PC-3 (cell line): ENCODE measurements around the gene USP48. TPM values are rescaled to one million over a fixed set of nuclear protein-coding genes. Genes with fewer than 3 reads are reported as not detected.
"Not testable (repeated sequence)": the region's sequence is repeated elsewhere in the genome, so short reads cannot be mapped to it uniquely, and the experiment has no call there.

Source experiments
- ATAC-seq: fragments of 200-7000 bp; cut with Tn5 transposase; 2 replicates; pipeline ENCODE4 v1.9.1; 2020; ENCODE audit warnings: mild to moderate bottlenecking, moderate library complexity
- BruUV-seq: library from RNA; stranded (reverse); fragments of 400-500 nt; replicated peaks from 2 replicates; lab custom pipeline; 2021; lab: Mats Ljungman, UMichigan
- CTCF ChIA-PET: fragments of 300-600 bp; sonication (Branson Sonifier 250); formaldehyde crosslinking; loops from one replicate; lab custom pipeline; 2022; ENCODE audit warnings: antibody characterized with exemption; lab: Charles Lee
- POLR2A ChIA-PET: fragments of 300-600 bp; sonication (Branson Sonifier 250); formaldehyde crosslinking; loops from one replicate; lab custom pipeline; 2022; ENCODE audit warnings: antibody characterized with exemption; ENCODE audit not compliant: unreplicated experiment; lab: Charles Lee
- DNase-seq: peaks from one replicate; pipeline ENCODE4 v3.0.0-alpha.2; 2015
- H2AFZ ChIP-seq: fragments of 300-600 bp; sonication (generic); 2 replicates; pipeline ENCODE4 v1.6.0; 2016; ENCODE audit warnings: antibody characterized with exemption, low read length
- H3F3A ChIP-seq: fragments of 300-600 bp; sonication (generic); one replicate; pipeline ENCODE4 v1.6.0; 2017; ENCODE audit warnings: antibody characterized with exemption, low read length, control low read depth, mild to moderate bottlenecking; ENCODE audit not compliant: unreplicated experiment
- H3K27ac ChIP-seq: fragments of 300-600 bp; sonication (generic); 2 replicates; pipeline ENCODE4 v1.5.1; 2016; ENCODE audit warnings: mild to moderate bottlenecking, low read length
- H3K27me3 ChIP-seq: fragments of 300-600 bp; sonication (generic); 2 replicates; pipeline ENCODE4 v1.6.1; 2016; ENCODE audit warnings: low read length, mixed read lengths
- H3K36me3 ChIP-seq: fragments of 300-600 bp; sonication (generic); 2 replicates; pipeline ENCODE4 v1.6.1; 2016; ENCODE audit warnings: low read depth, mixed run types, low read length, mixed read lengths
- H3K4me1 ChIP-seq: fragments of 300-600 bp; sonication (generic); 2 replicates; pipeline ENCODE4 v1.5.1; 2016; ENCODE audit warnings: low read length; ENCODE audit not compliant: insufficient read depth
- H3K4me2 ChIP-seq: fragments of 300-600 bp; sonication (generic); 2 replicates; pipeline ENCODE4 v1.6.0; 2016; ENCODE audit warnings: low read length
- H3K4me3 ChIP-seq: fragments of 300-600 bp; sonication (generic); 2 replicates; pipeline ENCODE4 v1.5.1; 2016; ENCODE audit warnings: mild to moderate bottlenecking, low read length, mixed read lengths
- H3K79me2 ChIP-seq: fragments of 300-600 bp; sonication (generic); 2 replicates; pipeline ENCODE4 v1.6.1; 2017; ENCODE audit warnings: low read length, mixed read lengths
- H3K9ac ChIP-seq: fragments of 300-600 bp; sonication (generic); 2 replicates; pipeline ENCODE4 v1.6.0; 2016; ENCODE audit warnings: mild to moderate bottlenecking, low read length
- H3K9me2 ChIP-seq: fragments of 300-600 bp; sonication (generic); replicated peaks from 2 replicates; pipeline ENCODE4 v1.6.1; 2016; ENCODE audit warnings: mixed run types, low read length, mixed read lengths
- H3K9me3 ChIP-seq: fragments of 300-600 bp; sonication (generic); 2 replicates; pipeline ENCODE4 v1.6.1; 2016; ENCODE audit warnings: low read length, mixed read lengths
- H4K20me1 ChIP-seq: fragments of 300-600 bp; sonication (generic); 2 replicates; pipeline ENCODE4 v1.6.1; 2016; ENCODE audit warnings: low read length, mixed read lengths
- EZH2 ChIP-seq: fragments of 300-600 bp; sonication (generic); IDR thresholded peaks from one replicate; pipeline ENCODE4 v1.6.1; 2017; ENCODE audit warnings: antibody characterized with exemption, mild to moderate bottlenecking, low read length; ENCODE audit not compliant: unreplicated experiment
- EZH2phosphoT487 ChIP-seq: fragments of 300-600 bp; sonication (generic); IDR thresholded peaks from 2 replicates; pipeline ENCODE4 v1.6.1; 2018; ENCODE audit warnings: mild to moderate bottlenecking, antibody characterized with exemption, low read length, borderline replicate concordance
- intact Hi-C: fragments of 100-400 bp; cut with micrococcal nuclease; formaldehyde crosslinking; loops from 2 replicates; pipeline ENCODE4 v1.9.0; 2023
- total RNA-seq: library from RNA; depleted of rRNA; stranded (reverse); fragments of >200 nt; gene quantifications from 2 replicates; pipeline ENCODE4 v1.2.3, GENCODE V29; 2014
- TF ChIP-seq, protein P1 (sequence below): fragments of 300-600 bp; sonication (generic); conservative IDR thresholded peaks from 2 replicates; pipeline ENCODE4 v1.5.1; 2017; ENCODE audit warnings: antibody characterized with exemption, low read depth, mild to moderate bottlenecking, low read length

The USP48 gene
- total RNA-seq, 1 experiment from 2014 or later, result 33.3 TPM

DNA sequence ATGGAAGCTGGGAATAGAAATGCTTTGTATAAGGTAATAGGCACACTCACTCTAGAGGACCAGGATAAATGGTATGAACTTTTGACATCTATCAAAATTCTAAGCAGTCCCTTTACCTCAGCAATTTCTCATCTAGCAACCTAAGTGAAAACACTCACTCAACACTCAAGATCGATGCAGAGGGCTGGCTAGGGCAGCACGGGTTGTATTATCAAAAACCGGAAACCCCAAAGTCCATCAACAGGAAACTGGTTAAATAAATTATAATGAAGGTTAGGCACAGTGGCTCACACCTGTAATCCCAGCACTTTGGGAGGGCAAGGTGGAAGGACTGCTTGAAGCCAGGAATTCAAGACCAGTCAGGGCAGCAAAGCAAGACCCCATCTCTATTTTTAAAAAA is 9.4 kb downstream of the USP48 start:
- ATAC-seq (no peak), DNase-seq (no peak)
- no peak overlapping the region for H3K4me3 ChIP-seq
- TF ChIP-seq EZH2phosphoT487, result no peak
- no peak for TF ChIP-seq EZH2
- TF ChIP-seq, protein P1, sequence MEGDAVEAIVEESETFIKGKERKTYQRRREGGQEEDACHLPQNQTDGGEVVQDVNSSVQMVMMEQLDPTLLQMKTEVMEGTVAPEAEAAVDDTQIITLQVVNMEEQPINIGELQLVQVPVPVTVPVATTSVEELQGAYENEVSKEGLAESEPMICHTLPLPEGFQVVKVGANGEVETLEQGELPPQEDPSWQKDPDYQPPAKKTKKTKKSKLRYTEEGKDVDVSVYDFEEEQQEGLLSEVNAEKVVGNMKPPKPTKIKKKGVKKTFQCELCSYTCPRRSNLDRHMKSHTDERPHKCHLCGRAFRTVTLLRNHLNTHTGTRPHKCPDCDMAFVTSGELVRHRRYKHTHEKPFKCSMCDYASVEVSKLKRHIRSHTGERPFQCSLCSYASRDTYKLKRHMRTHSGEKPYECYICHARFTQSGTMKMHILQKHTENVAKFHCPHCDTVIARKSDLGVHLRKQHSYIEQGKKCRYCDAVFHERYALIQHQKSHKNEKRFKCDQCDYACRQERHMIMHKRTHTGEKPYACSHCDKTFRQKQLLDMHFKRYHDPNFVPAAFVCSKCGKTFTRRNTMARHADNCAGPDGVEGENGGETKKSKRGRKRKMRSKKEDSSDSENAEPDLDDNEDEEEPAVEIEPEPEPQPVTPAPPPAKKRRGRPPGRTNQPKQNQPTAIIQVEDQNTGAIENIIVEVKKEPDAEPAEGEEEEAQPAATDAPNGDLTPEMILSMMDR, result no peak
- no peaks in the 10 kb centered on the region for H3K27me3 ChIP-seq
- H3K36me3 ChIP-seq, result no peaks in the 10 kb centered on the region
- no peak overlapping the region for H3K4me2 ChIP-seq
- no peaks in the 10 kb centered on the region for H3K9me2 ChIP-seq
- peaks cover 99% of the 10 kb centered on the region for H3K79me2 ChIP-seq
- no peak overlapping the region for H2AFZ ChIP-seq
- H3K9ac ChIP-seq, result no peak overlapping the region
- ChIA-PET CTCF (no interaction called here), POLR2A (interaction anchor here (0.6 kb wide), 1 partner anchor 101 kb away, joined by 3 read pairs; no protein-coding TSS in a partner anchor)
- peaks cover 21% of the 10 kb centered on the region; the same call in 1 of the 2 replicates for H3K4me1 ChIP-seq
- no peaks in the 10 kb centered on the region for H3F3A ChIP-seq
- H3K27ac ChIP-seq, result no peak overlapping the region
- H3K9me3 ChIP-seq, result no peaks in the 10 kb centered on the region
- intact Hi-C loops, result no loop called here
- H4K20me1 ChIP-seq, result peaks cover 29% of the 10 kb centered on the region
- no TSS peak for BruUV-seq

DNA sequence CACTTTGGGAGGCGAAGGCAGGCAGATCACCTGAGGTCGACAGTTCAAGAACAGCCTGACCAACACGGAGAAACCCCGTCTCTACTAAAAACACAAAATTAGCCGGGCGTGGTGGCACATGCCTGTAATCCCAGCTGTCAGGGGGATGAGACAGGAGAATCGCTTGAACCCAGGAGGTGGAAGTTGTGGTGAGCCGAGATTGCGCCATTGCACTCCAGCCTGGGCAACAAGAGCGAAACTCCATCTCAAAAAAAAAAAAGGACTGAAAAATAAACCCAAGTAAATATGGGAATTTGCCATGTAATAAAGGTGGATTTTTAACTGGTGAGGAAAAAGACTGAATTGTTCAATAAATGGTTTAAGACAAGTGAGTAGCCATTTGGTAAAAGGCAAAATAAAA is 11.3 kb downstream of the USP48 start:
- H3K27me3 ChIP-seq, DNase-seq, H3K9ac ChIP-seq, POLR2A ChIA-PET, CTCF ChIA-PET, H3K27ac ChIP-seq, H3K4me2 ChIP-seq, H2AFZ ChIP-seq, ATAC-seq, H3K36me3 ChIP-seq, H3K9me2 ChIP-seq, intact Hi-C loops, BruUV-seq, H3K4me3 ChIP-seq, H3K9me3 ChIP-seq, H3F3A ChIP-seq, H3K4me1 ChIP-seq: not testable (repeated sequence)
- Histone ChIP-seq H4K20me1 (peaks cover 17% of the 10 kb centered on the region), H3K79me2 (peaks cover 99% of the 10 kb centered on the region)

DNA sequence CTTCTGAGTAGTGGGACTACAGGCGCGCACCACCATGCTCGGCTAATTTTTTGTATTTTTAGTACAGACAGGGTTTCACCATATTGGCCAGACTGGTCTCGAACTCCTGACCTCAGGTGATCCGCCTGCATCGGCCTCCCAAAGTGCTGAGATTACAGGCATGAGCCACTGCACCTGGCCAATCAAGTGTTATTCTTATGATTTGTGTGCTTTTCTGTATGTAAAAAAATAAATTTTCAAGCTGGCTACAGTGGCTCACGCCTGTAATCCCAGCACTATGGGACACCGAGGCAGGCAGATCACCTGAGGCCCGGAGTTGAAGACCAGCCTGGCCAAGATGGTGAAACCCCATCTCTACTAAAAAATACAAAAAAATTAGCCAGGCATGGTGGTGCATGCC is 12.3 kb downstream of the USP48 start:
- H3K4me2 ChIP-seq, H3K27me3 ChIP-seq, H4K20me1 ChIP-seq, H3K9ac ChIP-seq, ATAC-seq, H3K4me3 ChIP-seq, BruUV-seq, H3F3A ChIP-seq, DNase-seq, intact Hi-C loops, H2AFZ ChIP-seq, H3K9me2 ChIP-seq, H3K27ac ChIP-seq, H3K36me3 ChIP-seq, CTCF ChIA-PET, H3K9me3 ChIP-seq, H3K4me1 ChIP-seq: not testable (repeated sequence)
- peaks cover 99% of the 10 kb centered on the region for H3K79me2 ChIP-seq
- POLR2A ChIA-PET, result interaction anchor here (0.6 kb wide), 1 partner anchor 11 kb away, joined by 9 read pairs; no protein-coding TSS in a partner anchor

DNA sequence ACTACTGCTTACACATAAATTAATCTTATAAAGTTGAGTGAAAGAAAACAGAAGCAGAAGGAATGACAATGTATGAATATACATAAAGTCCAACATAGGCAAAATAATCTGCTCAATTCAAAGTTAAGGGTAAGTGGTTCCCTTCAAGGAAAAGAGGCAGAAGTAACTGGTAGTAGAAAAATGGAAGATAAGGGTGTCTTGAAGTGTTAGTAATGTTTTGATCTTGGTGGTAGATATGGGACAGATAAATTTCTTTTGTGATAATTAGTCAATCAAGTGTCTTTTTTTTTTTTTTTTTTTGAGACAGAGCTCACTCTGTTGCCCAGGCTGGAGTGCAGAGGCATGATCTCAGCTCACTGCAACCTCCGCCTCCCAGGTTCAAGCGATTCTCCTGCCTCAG is 12.7 kb downstream of the USP48 start:
- H3K79me2 ChIP-seq, result peaks cover 98% of the 10 kb centered on the region
- no peak overlapping the region for H3K9ac ChIP-seq
- ChIA-PET CTCF (no interaction called here), POLR2A (interaction anchor here (0.6 kb wide), 1 partner anchor 12 kb away, joined by 9 read pairs; no protein-coding TSS in a partner anchor)
- peaks cover 2% of the 10 kb centered on the region; the same call in 1 of the 2 replicates for H4K20me1 ChIP-seq
- no peaks in the 10 kb centered on the region for H3K9me3 ChIP-seq
- no peaks in the 10 kb centered on the region for H3K9me2 ChIP-seq
- intact Hi-C loops, result no loop called here
- H3K36me3 ChIP-seq, result no peaks in the 10 kb centered on the region
- no peak overlapping the region for H3K4me2 ChIP-seq
- BruUV-seq, result no TSS peak
- H3K27ac ChIP-seq, result no peak overlapping the region
- H3F3A ChIP-seq, result no peaks in the 10 kb centered on the region
- ATAC-seq (no peak), DNase-seq (no peak)
- no peaks in the 10 kb centered on the region for H3K27me3 ChIP-seq
- no peak for TF ChIP-seq EZH2
- no peak overlapping the region for H2AFZ ChIP-seq
- peaks cover 10% of the 10 kb centered on the region for H3K4me1 ChIP-seq
- H3K4me3 ChIP-seq, result no peak overlapping the region

DNA sequence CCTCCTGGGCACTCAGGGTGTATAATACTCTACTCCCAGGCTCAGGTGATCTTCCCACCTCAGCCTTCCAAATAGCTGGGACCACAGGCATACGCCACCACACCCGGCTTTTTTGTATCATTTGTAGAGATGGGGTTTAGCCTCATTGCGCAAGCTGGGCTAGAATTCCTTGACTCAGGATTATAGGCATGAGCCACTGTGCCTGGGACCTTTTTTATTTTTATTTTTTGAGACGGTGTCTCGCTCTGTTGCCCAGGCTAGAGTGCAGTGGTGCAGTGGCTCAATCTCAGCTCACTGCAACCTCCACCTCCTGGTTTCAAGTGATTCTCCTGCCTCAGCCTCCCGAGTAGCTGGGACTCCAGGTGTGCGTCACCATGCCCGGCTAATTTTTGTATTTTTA is 15.8 kb downstream of the USP48 start:
- H3K36me3 ChIP-seq, H4K20me1 ChIP-seq, H3K27me3 ChIP-seq, H3K4me2 ChIP-seq, ATAC-seq, CTCF ChIA-PET, BruUV-seq, H3K9me3 ChIP-seq, DNase-seq, intact Hi-C loops, H3K27ac ChIP-seq, H3F3A ChIP-seq, H3K9ac ChIP-seq, H2AFZ ChIP-seq, H3K4me3 ChIP-seq, H3K9me2 ChIP-seq, POLR2A ChIA-PET: not testable (repeated sequence)
- H3K79me2 ChIP-seq, result peaks cover 91% of the 10 kb centered on the region
- H3K4me1 ChIP-seq, result peaks cover 30% of the 10 kb centered on the region
